Liver (tissue), 3 donors: ENCODE results near the gene ALDH8A1.

Source experiments
- CTCF ChIP-seq: fragments of 150-350 bp; IDR thresholded peaks from 2 replicates; pipeline ENCODE4 v1.5.1; 2017; ENCODE audit warnings: improper control_type of control experiment, low read depth, low read length; ENCODE audit not compliant: missing input control
- SP1 ChIP-seq: IDR thresholded peaks from 2 replicates; pipeline ENCODE4 v1.6.1; 2018; ENCODE audit warnings: antibody characterized with exemption, mild to moderate bottlenecking
- TAF1 ChIP-seq: conservative IDR thresholded peaks from 2 replicates; pipeline ENCODE4 v1.6.1; 2016; ENCODE audit warnings: antibody characterized with exemption, mild to moderate bottlenecking
- YY1 ChIP-seq: IDR thresholded peaks from 2 replicates; pipeline ENCODE4 v1.6.1; 2016; ENCODE audit warnings: antibody characterized with exemption, mild to moderate bottlenecking
- donor health status: healthy.
- donor health status: healthy.

DNA sequence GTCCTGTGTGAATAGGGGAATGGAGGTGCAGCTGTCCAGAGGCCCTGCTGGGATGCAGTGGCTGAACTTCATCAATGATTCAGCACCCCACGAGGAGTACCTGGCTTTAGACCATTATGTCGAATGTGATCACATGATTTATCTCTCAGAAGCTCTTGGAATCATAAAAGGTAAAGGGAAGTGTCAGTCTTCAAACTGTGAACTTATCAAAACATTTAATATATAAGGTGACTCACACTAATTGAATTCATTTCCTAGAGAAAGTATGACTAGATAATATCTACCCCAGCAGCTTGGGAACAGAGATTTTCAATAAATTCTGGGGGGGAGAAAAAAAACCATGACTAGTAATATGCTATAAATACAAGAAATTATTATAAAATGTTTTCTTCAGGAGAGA, 29.5 kb downstream of the ALDH8A1 start:
- TF ChIP-seq CTCF = no peak
- TF ChIP-seq TAF1 = no peak
- no peak for TF ChIP-seq SP1
- no peak for TF ChIP-seq YY1
